IPS DF 6.9 (cell line): ENCODE data around the gene BCL11A.

Experiments
- DNase-seq: peaks from one replicate; pipeline ENCODE4 v3.0.0-alpha.2; 2013; ENCODE audit warnings: low read depth, low spot score
- H3K27ac ChIP-seq: one replicate; pipeline ENCODE4 v1.5.1; 2013; ENCODE audit warnings: low read length, control low read depth
- H3K27me3 ChIP-seq: 2 replicates; pipeline ENCODE4 v1.6.1; 2013; ENCODE audit warnings: mild to moderate bottlenecking, low read length; ENCODE audit not compliant: control insufficient read depth, insufficient read depth
- H3K36me3 ChIP-seq: 2 replicates; pipeline ENCODE4 v1.6.1; 2013; ENCODE audit warnings: low read length; ENCODE audit not compliant: control insufficient read depth, insufficient read depth
- H3K4me1 ChIP-seq: 2 replicates; pipeline ENCODE4 v1.6.1; 2013; ENCODE audit warnings: low read length; ENCODE audit not compliant: control insufficient read depth, insufficient read depth
- H3K4me3 ChIP-seq: 2 replicates; pipeline ENCODE4 v1.5.1; 2013; ENCODE audit warnings: mild to moderate bottlenecking, low read length
- H3K9me3 ChIP-seq: 2 replicates; pipeline ENCODE4 v1.6.1; 2013; ENCODE audit warnings: low read length, inconsistent platforms; ENCODE audit not compliant: control insufficient read depth, insufficient read depth
- WGBS: extraction: QIAGEN DNeasy Blood & Tissue Kit; methylation state at CpG from one replicate; pipeline ENCODE4 v1.1.7; 2013; ENCODE audit warnings: mixed read lengths, missing lambda C conversion rate; ENCODE audit not compliant: insufficient read length, insufficient coverage; 5-methylcytosine and 5-hydroxymethylcytosine counted together

Gene BCL11A

DNA sequence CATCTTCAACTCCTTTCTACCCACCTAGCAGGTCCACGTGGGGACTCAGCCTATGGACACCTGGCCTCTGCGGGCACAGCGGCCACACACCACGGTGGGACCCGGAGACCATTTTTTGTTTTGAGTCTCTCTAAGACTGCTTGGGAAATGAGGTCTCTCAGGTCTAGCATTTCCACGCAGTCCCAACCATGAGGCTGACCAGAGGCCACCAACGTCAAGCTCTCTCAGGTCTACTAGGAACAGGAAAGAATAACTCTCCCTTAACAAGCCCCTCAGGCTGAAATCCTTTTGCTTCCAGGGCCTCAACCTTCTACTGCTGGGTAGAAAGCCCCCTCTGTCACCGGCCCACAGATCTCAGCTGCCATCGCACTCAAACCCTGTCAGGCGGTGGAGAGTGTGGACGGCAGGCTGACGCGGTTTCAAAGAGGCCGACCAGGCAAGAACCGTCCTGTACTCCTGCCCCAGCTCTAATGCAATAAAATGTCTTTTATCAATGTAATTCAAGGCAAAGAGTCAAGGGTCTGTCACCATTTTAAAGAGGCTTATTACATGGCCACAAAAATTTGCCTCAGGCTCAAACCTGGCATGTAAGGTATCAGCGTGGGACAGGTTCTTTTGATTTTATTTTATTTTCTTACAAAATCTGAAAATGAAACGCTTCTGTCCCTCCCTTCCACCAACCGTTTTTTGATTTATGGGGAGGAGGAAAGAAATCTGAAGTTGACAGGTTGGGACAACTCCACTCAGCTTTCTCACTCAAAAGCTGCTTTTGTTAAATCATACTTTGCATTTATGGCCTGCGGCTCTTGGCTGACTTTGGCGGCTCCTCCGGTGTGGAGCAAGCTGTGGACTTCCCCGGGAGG, 74.0 kb downstream of the BCL11A start:
- Histone ChIP-seq H3K9me3 (no peaks in the 10 kb centered on the region), H3K27me3 (no peaks in the 10 kb centered on the region), H3K4me3 (no peak overlapping the region), H3K27ac (no peak overlapping the region), H3K36me3 (no peaks in the 10 kb centered on the region), H3K4me1 (peaks cover 16% of the 10 kb centered on the region)
- no CpG with 5 or more reads among the region's 22 CpGs for WGBS
- DNase-seq: no peak

DNA sequence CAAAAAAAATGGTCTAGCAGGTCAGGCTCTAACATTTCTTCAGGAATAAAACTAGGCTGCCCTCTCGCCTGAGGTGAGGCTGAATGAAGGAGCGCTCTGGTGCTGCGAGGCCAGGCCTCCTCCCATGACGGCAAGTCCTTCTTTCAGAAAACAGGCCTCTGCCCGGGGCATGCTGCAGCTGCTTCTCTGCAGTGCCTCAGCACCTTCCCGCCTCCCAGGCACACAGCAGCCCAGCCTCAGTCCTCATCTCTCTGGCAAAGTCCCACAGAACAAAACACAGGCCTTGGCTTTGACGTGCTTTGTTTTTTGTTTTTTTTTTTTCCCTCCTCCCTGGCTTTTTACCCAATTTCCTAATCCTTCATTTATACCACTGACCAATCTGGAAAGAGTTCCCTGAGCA, 74.8 kb downstream of the BCL11A start:
- no peaks in the 10 kb centered on the region for H3K36me3 ChIP-seq
- no peak overlapping the region for H3K4me3 ChIP-seq
- H3K9me3 ChIP-seq: no peaks in the 10 kb centered on the region
- WGBS: no CpG with 5 or more reads among the region's 7 CpGs
- no peak for DNase-seq
- peaks cover 13% of the 10 kb centered on the region for H3K4me1 ChIP-seq
- H3K27ac ChIP-seq: no peak overlapping the region
- H3K27me3 ChIP-seq: no peaks in the 10 kb centered on the region

DNA sequence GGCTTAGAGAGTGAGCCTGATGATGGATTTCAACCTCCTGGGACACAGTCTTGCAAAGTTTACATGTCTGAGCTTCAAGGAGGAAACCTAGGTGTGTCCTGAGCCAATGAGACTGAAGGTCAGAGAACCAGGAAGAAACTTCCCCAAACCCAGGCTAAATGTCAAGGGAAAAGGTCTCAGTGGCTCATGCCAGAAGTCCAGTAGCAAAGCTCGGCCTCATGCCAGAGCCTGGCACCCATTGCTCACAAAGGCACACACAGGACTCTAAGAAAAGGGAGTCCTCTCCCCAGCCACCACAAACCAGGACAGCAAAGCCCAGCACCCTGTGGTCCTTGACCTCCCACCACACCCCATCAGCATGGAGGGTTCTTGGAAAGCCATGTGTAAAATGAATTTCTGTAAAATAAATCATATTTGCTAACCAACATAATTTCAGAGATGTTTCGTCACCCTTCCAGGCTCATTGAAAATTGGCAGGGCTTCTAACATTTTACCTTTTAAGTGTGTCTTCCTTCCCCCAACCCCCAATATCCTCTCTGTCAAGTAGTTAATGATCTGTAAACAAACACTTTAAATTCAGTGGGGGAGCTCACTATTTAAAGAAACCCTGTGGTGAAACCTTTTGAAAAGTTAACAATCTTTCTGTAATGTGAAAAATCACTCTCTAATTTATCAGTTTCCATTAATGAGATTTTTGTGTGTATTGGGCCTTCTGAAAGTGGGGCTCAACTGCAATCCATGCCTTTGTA, 77.1 kb downstream of the BCL11A start:
- Histone ChIP-seq H3K27me3 (no peaks in the 10 kb centered on the region), H3K4me1 (peaks cover 16% of the 10 kb centered on the region), H3K27ac (no peak overlapping the region), H3K36me3 (no peaks in the 10 kb centered on the region), H3K9me3 (no peaks in the 10 kb centered on the region), H3K4me3 (no peak overlapping the region)
- DNase-seq: no peak
- WGBS: no CpG with 5 or more reads among the region's 2 CpGs

DNA sequence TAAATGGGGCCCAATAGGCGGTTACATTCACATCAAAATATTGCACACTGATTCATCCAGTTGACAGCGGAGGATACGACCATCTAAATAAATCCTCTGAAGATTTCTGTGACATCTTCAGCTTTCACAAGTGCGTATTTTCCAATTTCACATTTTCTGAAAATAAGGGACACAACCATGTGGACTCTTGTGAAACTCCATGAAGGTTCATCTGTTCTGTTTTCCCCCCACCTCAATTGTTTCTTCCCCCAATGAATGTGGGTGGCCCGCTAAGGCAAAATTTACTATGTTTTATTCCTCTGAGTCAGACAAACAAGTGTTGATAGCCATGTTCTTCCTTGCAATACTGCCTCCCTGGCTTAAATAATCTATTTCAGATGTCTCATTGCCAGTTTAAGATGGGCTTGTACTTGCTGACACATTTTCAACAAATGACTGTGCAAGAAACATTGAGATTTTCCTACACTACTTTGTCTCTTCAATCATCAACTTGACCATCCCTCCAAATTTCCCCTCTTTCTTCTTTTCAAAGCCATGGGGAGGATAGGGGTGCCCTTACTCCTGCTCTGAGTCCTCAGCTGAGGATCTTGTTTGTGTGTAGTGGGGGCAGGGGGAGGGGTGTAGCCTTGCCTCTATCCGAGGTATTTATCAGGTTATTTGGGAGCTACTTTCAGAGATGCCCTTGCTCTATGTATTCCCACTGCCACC, 78.2 kb downstream of the BCL11A start:
- DNase-seq: no peak
- H3K9me3 ChIP-seq: no peaks in the 10 kb centered on the region
- no peak overlapping the region for H3K27ac ChIP-seq
- no peak overlapping the region for H3K4me3 ChIP-seq
- H3K27me3 ChIP-seq: no peaks in the 10 kb centered on the region
- no CpG with 5 or more reads among the region's 6 CpGs for WGBS
- H3K4me1 ChIP-seq: peaks cover 20% of the 10 kb centered on the region
- H3K36me3 ChIP-seq: no peaks in the 10 kb centered on the region

DNA sequence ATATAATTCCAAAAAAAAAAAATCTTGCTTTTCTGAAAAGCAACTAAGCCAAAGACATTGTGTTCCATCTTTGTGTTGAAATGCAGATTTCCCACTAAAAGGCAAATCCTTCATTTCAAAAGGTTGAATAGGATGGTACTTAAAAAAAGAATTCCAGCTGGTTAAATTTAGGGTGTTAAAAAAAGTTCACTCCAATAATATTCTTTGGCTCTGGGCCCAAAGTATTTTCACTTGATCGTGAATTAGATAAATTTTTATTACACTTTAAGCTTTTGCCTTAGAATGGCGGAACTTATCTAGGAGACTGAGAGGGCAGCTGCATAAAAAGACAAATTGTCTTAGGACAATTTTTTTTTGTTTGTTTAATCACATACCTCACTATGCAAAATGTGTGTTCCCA, 79.2 kb downstream of the BCL11A start:
- no peak for DNase-seq
- Histone ChIP-seq H3K36me3 (no peaks in the 10 kb centered on the region), H3K4me3 (no peak overlapping the region), H3K27me3 (no peaks in the 10 kb centered on the region), H3K4me1 (peaks cover 20% of the 10 kb centered on the region), H3K9me3 (no peaks in the 10 kb centered on the region), H3K27ac (no peak overlapping the region)
- WGBS: no CpG with 5 or more reads among the region's 2 CpGs

DNA sequence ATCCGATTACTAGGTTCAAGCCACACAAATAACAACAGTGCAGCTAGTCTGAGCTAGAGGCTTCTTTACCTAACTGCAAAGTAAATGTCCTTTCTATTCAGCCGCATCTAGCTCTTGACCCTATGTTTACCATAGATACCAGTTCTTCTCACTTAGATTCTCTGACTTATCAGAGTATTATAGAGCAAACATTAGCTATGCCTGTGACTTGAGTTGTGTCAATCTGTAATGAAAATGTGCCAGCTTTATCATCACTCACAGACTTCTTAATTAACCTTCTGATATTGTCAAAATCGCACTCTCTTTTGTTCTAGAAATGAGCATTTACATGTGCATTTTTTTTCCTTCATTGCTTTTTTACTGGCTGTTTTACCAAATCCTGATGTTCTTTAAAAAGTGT, 79.9 kb downstream of the BCL11A start:
- no peak overlapping the region for H3K27ac ChIP-seq
- no peaks in the 10 kb centered on the region for H3K9me3 ChIP-seq
- no CpG with 5 or more reads among the region's 3 CpGs for WGBS
- DNase-seq: no peak
- H3K27me3 ChIP-seq: no peaks in the 10 kb centered on the region
- H3K4me1 ChIP-seq: peaks cover 18% of the 10 kb centered on the region
- H3K36me3 ChIP-seq: no peaks in the 10 kb centered on the region
- no peak overlapping the region for H3K4me3 ChIP-seq

DNA sequence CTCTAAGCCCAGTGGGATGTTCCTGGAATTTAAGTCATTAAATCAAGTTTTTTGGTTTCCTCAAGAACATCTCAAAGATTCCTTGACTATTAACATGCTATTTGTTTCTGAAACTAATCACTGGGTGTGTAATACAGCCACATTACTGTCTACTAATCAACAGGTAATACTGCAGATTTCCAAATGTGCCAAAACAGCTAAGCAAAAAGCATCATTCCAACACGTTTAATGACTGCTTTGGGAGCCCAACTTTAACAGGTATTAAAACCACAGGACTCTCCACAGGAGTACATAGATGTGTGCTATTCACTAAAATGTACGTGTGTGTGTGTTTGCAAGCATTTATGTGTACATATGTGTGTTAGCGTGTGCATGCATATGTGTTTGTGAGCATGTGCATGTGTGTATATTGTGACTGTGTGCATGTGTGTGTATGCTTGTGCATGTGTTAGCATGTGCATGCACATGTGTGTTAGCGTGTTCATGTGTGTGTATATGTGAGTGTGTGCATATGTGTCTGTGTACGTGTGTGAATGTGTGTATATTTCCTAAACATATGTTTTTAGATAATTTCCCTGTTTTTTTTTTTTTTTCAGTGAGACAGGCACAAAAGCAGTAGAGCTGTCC, 80.7 kb downstream of the BCL11A start:
- Histone ChIP-seq H3K4me1 (peaks cover 18% of the 10 kb centered on the region), H3K27me3 (no peaks in the 10 kb centered on the region), H3K4me3 (no peak overlapping the region), H3K9me3 (no peaks in the 10 kb centered on the region), H3K27ac (no peak overlapping the region), H3K36me3 (peaks cover 2% of the 10 kb centered on the region; the same call in 1 of the 2 replicates)
- no peak for DNase-seq
- WGBS: no CpG with 5 or more reads among the region's 5 CpGs

DNA sequence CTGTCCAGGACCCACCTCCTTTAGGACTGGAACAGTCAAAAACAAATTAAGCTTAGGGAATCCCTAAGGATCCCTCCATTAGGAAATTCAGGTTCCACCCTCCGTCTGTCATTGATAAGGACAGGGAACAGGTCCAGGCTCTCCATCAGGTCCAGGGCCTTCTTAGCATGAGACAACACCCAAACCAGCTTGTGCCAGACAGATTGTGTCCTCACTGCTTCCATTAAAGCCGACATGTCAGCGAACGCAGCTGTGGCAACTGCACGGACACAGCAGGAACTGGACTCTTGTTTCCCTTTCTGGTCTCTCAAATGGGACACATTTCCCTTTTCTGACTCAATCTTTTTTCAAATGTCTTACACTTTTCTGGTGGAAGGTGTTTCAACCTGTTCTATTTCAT, 81.4 kb downstream of the BCL11A start:
- no peak overlapping the region for H3K4me3 ChIP-seq
- H3K27ac ChIP-seq: no peak overlapping the region
- H3K27me3 ChIP-seq: no peaks in the 10 kb centered on the region
- no peaks in the 10 kb centered on the region for H3K9me3 ChIP-seq
- WGBS: no CpG with 5 or more reads among the region's 5 CpGs
- peaks cover 17% of the 10 kb centered on the region for H3K4me1 ChIP-seq
- H3K36me3 ChIP-seq: peaks cover 2% of the 10 kb centered on the region; the same call in 1 of the 2 replicates
- no peak for DNase-seq

DNA sequence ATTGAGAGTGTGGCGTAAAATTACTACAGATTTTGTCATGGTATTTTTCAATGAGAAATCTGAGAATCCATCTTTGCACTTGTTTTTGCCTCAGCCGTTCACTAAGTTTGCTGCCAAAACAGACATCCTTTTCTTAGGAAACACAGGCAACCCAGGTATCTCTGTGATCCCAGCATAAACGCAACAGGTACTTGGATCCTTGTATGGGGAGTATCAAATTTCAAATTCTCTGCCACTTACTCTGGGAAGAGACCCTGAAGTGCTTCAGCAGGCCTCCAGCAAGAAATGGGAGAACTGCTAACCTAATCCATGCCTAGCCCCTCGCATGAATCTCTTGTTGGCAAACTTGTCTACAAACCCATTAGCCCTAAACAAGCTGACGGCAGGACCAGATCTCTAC, 83.1 kb downstream of the BCL11A start:
- WGBS: no CpG with 5 or more reads among the region's 5 CpGs

More for the DNA sequence above, 83.1 kb downstream of the BCL11A start:
- no peaks in the 10 kb centered on the region for H3K9me3 ChIP-seq
- no peaks in the 10 kb centered on the region for H3K27me3 ChIP-seq
- no peak overlapping the region for H3K4me3 ChIP-seq
- H3K27ac ChIP-seq: no peak overlapping the region
- H3K36me3 ChIP-seq: peaks cover 2% of the 10 kb centered on the region; the same call in 1 of the 2 replicates
- no peak for DNase-seq
- H3K4me1 ChIP-seq: peaks cover 10% of the 10 kb centered on the region; the same call in 1 of the 2 replicates
